ENCODE data around the gene ZNF568. TPM values are rescaled to one million over a fixed set of nuclear protein-coding genes. Genes with fewer than 3 reads are reported as not detected.

Gene ZNF568
- total RNA-seq (2022) (not detected in 2 replicates), Bru-seq, nascent RNA (percentile 6 among the genes with signal in this experiment), BruChase-seq, experiment 1, labeled RNA remaining after a 2-hour chase (percentile 2 among the genes with signal in this experiment), BruChase-seq, experiment 2, labeled RNA remaining after a 6-hour chase (percentile 4 among the genes with signal in this experiment)
- long read RNA-seq = 0 reads

DNA sequence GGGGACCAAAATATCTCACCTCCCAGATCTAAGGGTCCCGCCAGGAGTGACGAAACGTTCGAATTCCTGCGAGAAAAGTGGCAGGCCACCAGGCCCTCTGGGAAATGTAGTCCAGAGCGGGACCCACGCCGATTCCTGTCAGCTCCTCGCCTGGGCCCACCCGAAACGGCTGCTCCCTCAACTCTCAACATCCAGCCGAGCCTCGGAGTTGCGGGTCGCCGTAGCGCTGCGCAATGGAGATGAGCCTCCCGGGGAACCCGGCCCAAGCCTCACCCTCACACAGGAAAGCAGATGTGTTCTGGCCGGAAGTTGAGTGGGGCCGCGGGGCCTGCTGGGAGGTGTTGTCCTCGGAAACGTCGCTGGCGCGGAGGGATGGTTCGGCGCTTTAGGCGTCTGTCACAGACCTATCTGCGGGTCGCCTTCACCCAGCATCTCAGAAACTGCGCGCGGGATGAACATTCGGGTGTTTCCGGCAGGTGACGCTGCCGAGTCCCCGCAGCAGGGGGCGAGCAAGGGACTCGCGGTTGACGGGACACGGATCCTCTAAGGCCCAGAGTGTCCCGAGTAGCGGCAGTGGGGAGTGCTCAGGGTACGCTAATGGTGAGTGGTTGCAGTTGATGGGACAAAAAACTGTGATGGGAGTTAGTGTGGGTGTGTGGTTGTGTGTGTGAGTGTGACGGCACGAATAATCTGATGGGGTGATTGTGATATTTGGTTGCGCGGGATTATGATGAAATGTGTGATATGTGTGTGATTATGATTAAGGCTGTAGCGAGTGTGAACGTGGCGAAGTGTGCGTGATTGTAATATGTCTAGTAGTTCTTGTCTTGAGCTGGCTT lies at the start of gene ZNF568, which contains the start of gene ZNF829:
ZNF568 (plus strand) TSS at position 341 of the 839 bp plus-strand sequence. CDS start 6,439 bp downstream, outside the sequence.
ZNF829 (minus strand) TSS at position 300 of the 839 bp plus-strand sequence. CDS start 1,124 bp downstream, outside the sequence.
- DNase-seq = peak in 1 of 2 experiments; percentile 40
- CTCF ChIA-PET = no interaction called here
- H3K36me3 ChIP-seq (ENCODE audit: control insufficient read depth, insufficient read depth, low read length) = no peaks in the 10 kb centered on the region
- Mint-ChIP-seq H3K4me3 (ENCODE audit: unreplicated experiment) (peak within 1 kb of the TSS; percentile 69), H3K27me3 (ENCODE audit: insufficient read depth, unreplicated experiment) (no peaks in the 10 kb centered on the region), H3K36me3 (ENCODE audit: insufficient read depth, unreplicated experiment) (peaks cover 6% of the 10 kb centered on the region), H3K9me3 (ENCODE audit: unreplicated experiment) (peaks cover 47% of the 10 kb centered on the region), H3K4me1 (ENCODE audit: low read depth, unreplicated experiment) (no peaks in the 10 kb centered on the region), H3K27ac (ENCODE audit: unreplicated experiment) (no peak within 1 kb of the TSS)
- H3K4me3 ChIP-seq (ENCODE audit: low read depth, low read length) = no peak within 1 kb of the TSS
- POLR2A ChIA-PET = no interaction called here
- H3K27me3 ChIP-seq (replicated peaks; ENCODE audit: control insufficient read depth, insufficient read depth, low read length) = no peaks in the 10 kb centered on the region
- H3K4me1 ChIP-seq = no peaks in the 10 kb centered on the region
- no TSS peak for BruUV-seq (replicated peaks)
- TF ChIP-seq, protein P1, sequence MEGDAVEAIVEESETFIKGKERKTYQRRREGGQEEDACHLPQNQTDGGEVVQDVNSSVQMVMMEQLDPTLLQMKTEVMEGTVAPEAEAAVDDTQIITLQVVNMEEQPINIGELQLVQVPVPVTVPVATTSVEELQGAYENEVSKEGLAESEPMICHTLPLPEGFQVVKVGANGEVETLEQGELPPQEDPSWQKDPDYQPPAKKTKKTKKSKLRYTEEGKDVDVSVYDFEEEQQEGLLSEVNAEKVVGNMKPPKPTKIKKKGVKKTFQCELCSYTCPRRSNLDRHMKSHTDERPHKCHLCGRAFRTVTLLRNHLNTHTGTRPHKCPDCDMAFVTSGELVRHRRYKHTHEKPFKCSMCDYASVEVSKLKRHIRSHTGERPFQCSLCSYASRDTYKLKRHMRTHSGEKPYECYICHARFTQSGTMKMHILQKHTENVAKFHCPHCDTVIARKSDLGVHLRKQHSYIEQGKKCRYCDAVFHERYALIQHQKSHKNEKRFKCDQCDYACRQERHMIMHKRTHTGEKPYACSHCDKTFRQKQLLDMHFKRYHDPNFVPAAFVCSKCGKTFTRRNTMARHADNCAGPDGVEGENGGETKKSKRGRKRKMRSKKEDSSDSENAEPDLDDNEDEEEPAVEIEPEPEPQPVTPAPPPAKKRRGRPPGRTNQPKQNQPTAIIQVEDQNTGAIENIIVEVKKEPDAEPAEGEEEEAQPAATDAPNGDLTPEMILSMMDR (IDR thresholded peaks at IDR 0.05; ENCODE audit: insufficient read depth in 1 of 2, low read depth in 1 of 2, low read length in 1 of 2, severe bottlenecking in 1 of 2, unreplicated experiment in 1 of 2) = no peak
- intact Hi-C loops (cut with micrococcal nuclease; ENCODE audit: unreplicated experiment) = no loop called here
- H3K9me3 ChIP-seq = peaks cover 26% of the 10 kb centered on the region

DNA sequence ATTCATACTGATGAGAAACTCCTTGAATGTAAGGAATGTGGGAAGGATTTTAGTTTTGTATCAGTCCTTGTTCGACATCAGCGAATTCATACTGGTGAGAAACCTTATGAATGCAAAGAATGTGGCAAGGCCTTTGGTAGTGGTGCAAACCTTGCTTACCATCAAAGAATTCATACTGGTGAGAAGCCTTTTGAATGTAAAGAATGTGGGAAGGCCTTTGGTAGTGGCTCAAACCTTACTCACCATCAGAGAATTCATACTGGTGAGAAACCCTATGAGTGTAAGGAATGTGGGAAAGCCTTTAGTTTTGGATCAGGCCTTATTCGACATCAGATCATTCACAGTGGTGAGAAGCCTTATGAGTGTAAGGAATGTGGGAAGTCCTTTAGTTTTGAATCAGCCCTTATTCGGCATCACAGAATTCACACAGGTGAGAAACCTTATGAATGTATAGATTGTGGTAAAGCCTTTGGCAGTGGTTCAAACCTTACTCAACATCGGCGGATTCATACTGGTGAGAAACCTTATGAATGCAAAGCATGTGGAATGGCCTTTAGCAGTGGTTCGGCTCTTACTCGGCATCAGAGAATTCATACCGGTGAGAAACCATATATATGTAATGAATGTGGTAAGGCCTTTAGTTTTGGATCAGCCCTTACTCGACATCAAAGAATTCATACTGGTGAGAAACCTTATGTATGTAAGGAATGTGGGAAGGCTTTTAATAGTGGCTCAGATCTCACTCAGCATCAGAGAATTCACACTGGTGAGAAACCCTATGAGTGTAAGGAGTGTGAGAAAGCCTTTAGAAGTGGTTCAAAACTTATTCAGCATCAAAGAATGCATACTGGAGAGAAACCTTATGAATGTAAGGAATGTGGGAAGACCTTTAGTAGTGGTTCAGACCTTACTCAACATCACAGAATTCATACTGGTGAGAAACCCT lies 38.9 kb upstream of the ZNF568 start:
- Histone ChIP-seq H3K36me3 (ENCODE audit: control insufficient read depth, insufficient read depth, low read length) (no peaks in the 10 kb centered on the region), H3K9me3 (peaks cover 59% of the 10 kb centered on the region), H3K27me3 (replicated peaks; ENCODE audit: control insufficient read depth, insufficient read depth, low read length) (no peaks in the 10 kb centered on the region), H3K4me1 (no peaks in the 10 kb centered on the region), H3K4me3 (ENCODE audit: low read depth, low read length) (no peak overlapping the region)
- Mint-ChIP-seq H3K36me3 (ENCODE audit: insufficient read depth, unreplicated experiment) (no peaks in the 10 kb centered on the region), H3K4me3 (ENCODE audit: unreplicated experiment) (no peak overlapping the region), H3K27me3 (ENCODE audit: insufficient read depth, unreplicated experiment) (no peaks in the 10 kb centered on the region), H3K27ac (ENCODE audit: unreplicated experiment) (no peak overlapping the region), H3K4me1 (ENCODE audit: low read depth, unreplicated experiment) (no peaks in the 10 kb centered on the region), H3K9me3 (ENCODE audit: unreplicated experiment) (peaks cover 54% of the 10 kb centered on the region)
- CTCF ChIA-PET = no interaction called here
- TF ChIP-seq, protein P1 (IDR thresholded peaks at IDR 0.05; ENCODE audit: insufficient read depth in 1 of 2, low read depth in 1 of 2, low read length in 1 of 2, severe bottlenecking in 1 of 2, unreplicated experiment in 1 of 2) = no peak
- POLR2A ChIA-PET = no interaction called here
- BruUV-seq (replicated peaks) = no TSS peak
- intact Hi-C loops (cut with micrococcal nuclease; ENCODE audit: unreplicated experiment) = no loop called here
- no peak for DNase-seq

Measured in Caco-2 (cell line).